SU-DHL-6 (cell line): Measurements from ENCODE around the gene PRKN.

Source experiments
- H2AFZ ChIP-seq: fragments of 200-600 bp; sonication (generic); 2 replicates; pipeline ENCODE4 v1.6.1; 2014; ENCODE audit warnings: low read depth, mild to moderate bottlenecking, moderate library complexity, mixed read lengths, antibody characterized with exemption, low read length; ENCODE audit not compliant: severe bottlenecking
- H3F3A ChIP-seq: fragments of 200-600 bp; shearing (Covaris generic); 2 replicates; pipeline ENCODE4 v1.6.0; 2016; ENCODE audit warnings: antibody characterized with exemption, mild to moderate bottlenecking; ENCODE audit not compliant: insufficient read depth
- H3K27ac ChIP-seq: fragments of 200-600 bp; sonication (generic); 2 replicates; pipeline ENCODE4 v1.5.1; 2016; ENCODE audit warnings: low read depth, mild to moderate bottlenecking, low read length, moderate library complexity, mixed read lengths
- H3K27me3 ChIP-seq: fragments of 200-600 bp; sonication (generic), shearing (Covaris generic); 2 replicates; pipeline ENCODE4 v1.6.0; 2014; ENCODE audit warnings: mild to moderate bottlenecking, low read length
- H3K36me3 ChIP-seq: fragments of 200-600 bp; sonication (generic); 2 replicates; pipeline ENCODE4 v1.6.1; 2014; ENCODE audit warnings: mild to moderate bottlenecking, low read length, mixed read lengths
- H3K4me2 ChIP-seq: fragments of 300-600, 200-600 bp; shearing (Covaris generic), sonication (generic); 2 replicates; pipeline ENCODE4 v1.6.0; 2014; ENCODE audit warnings: low read length, low read depth, mild to moderate bottlenecking; ENCODE audit not compliant: poor library complexity, severe bottlenecking
- H3K4me3 ChIP-seq: fragments of 200-600 bp; sonication (generic); 2 replicates; pipeline ENCODE4 v1.5.1; 2014; ENCODE audit warnings: antibody characterized with exemption, low read length, mild to moderate bottlenecking, mixed read lengths; ENCODE audit not compliant: insufficient read depth, poor library complexity, severe bottlenecking
- H3K79me2 ChIP-seq: fragments of 200-600 bp; sonication (generic); 2 replicates; pipeline ENCODE4 v1.6.1; 2014; ENCODE audit warnings: mild to moderate bottlenecking, low read length, moderate library complexity; ENCODE audit not compliant: insufficient read depth
- H3K9ac ChIP-seq: fragments of 200-600 bp; sonication (generic); 2 replicates; pipeline ENCODE4 v1.7.0; 2014; ENCODE audit warnings: mild to moderate bottlenecking, low read length
- H3K9me2 ChIP-seq: fragments of 200-600 bp; sonication (generic); replicated peaks from 2 replicates; pipeline ENCODE4 v1.6.1; 2014; ENCODE audit warnings: low read length; ENCODE audit not compliant: insufficient read depth
- H3K9me3 ChIP-seq: fragments of 200-600 bp; sonication (generic); 2 replicates; pipeline ENCODE4 v1.6.1; 2014; ENCODE audit warnings: low read length, mixed read lengths; ENCODE audit not compliant: insufficient read depth
- H4K20me1 ChIP-seq: fragments of 200-600 bp; sonication (generic); 2 replicates; pipeline ENCODE4 v1.6.1; 2014; ENCODE audit warnings: low read depth, mild to moderate bottlenecking, antibody characterized with exemption, low read length, moderate library complexity, mixed read lengths
- CTCF ChIP-seq: fragments of 200-600 bp; sonication (generic); IDR thresholded peaks from one replicate; pipeline ENCODE4 v1.5.1; 2017; ENCODE audit warnings: antibody characterized with exemption, mild to moderate bottlenecking, low read length, moderate library complexity; ENCODE audit not compliant: insufficient read depth, poor library complexity, severe bottlenecking
- EZH2phosphoT487 ChIP-seq: fragments of 200-600 bp; sonication (generic), shearing (Covaris generic); conservative IDR thresholded peaks from 2 replicates; pipeline ENCODE4 v1.6.1; 2018; ENCODE audit warnings: mild to moderate bottlenecking, antibody characterized with exemption, low read length, moderate library complexity, mixed read lengths

Gene PRKN

GRCh38 chr6:162471842-162472241 is 255.7 kb downstream of the PRKN start:
- Histone ChIP-seq H3K4me2 (no peak overlapping the region), H2AFZ (no peak overlapping the region), H3K27me3 (no peaks in the 10 kb centered on the region), H3K9me2 (no peaks in the 10 kb centered on the region), H3K9ac (no peak overlapping the region), H3K79me2 (no peaks in the 10 kb centered on the region), H3K36me3 (no peaks in the 10 kb centered on the region), H3K4me3 (no peak overlapping the region), H3K27ac (no peak overlapping the region), H3K9me3 (no peaks in the 10 kb centered on the region), H3F3A (no peaks in the 10 kb centered on the region), H4K20me1 (no peaks in the 10 kb centered on the region)
- TF ChIP-seq EZH2phosphoT487 = no peak
- TF ChIP-seq CTCF = no peak

DNA sequence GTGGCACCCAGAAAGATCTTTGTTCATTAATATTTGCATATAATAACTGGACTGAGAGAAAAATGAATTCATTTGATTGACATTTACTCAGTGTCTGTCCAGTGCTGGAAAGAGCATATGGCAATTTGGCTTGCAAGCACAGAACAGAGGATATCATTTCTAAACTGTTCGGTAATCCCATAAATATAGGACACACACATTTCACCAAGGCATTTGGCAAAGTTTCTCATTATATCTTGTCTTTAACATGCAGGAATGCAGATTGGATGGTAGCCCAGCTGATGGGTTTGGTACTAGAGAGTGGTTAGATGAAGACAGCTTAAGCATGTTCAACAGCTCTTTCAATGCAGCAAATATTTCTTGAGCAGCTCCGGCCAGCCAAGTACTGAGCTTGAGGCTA is 259.2 kb downstream of the PRKN start:
- no peak overlapping the region for H3K4me3 ChIP-seq
- TF ChIP-seq CTCF (no peak), EZH2phosphoT487 (no peak)
- H3K27me3 ChIP-seq = no peaks in the 10 kb centered on the region
- H3K27ac ChIP-seq = no peak overlapping the region
- no peak overlapping the region for H3K9ac ChIP-seq
- H3K9me3 ChIP-seq = no peaks in the 10 kb centered on the region
- H3K4me2 ChIP-seq = no peak overlapping the region
- H3F3A ChIP-seq = no peaks in the 10 kb centered on the region
- H2AFZ ChIP-seq = no peak overlapping the region
- no peaks in the 10 kb centered on the region for H4K20me1 ChIP-seq
- no peaks in the 10 kb centered on the region for H3K79me2 ChIP-seq
- no peaks in the 10 kb centered on the region for H3K36me3 ChIP-seq
- H3K9me2 ChIP-seq = no peaks in the 10 kb centered on the region

- H4K20me1 ChIP-seq = no peaks in the 10 kb centered on the region
- no peaks in the 10 kb centered on the region for H3K9me3 ChIP-seq
- no peaks in the 10 kb centered on the region for H3F3A ChIP-seq
- no peaks in the 10 kb centered on the region for H3K27me3 ChIP-seq
- no peaks in the 10 kb centered on the region for H3K79me2 ChIP-seq
- H3K36me3 ChIP-seq = no peaks in the 10 kb centered on the region
- H3K9ac ChIP-seq = no peak overlapping the region
- TF ChIP-seq EZH2phosphoT487 (no peak), CTCF (no peak)
- H3K27ac ChIP-seq = no peak overlapping the region
- no peak overlapping the region for H3K4me2 ChIP-seq
- no peak overlapping the region for H2AFZ ChIP-seq
- no peak overlapping the region for H3K4me3 ChIP-seq
- H3K9me2 ChIP-seq = no peaks in the 10 kb centered on the region
Measured at GRCh38 chr6:162467679-162468078, 259.9 kb downstream of the PRKN start.

GRCh38 chr6:162463576-162463975 is 264.0 kb downstream of the PRKN start:
- Histone ChIP-seq H3K27me3 (no peaks in the 10 kb centered on the region), H3K9me3 (no peaks in the 10 kb centered on the region), H3K36me3 (no peaks in the 10 kb centered on the region), H3K9me2 (no peaks in the 10 kb centered on the region), H3K27ac (no peak overlapping the region), H3K4me3 (no peak overlapping the region), H2AFZ (no peak overlapping the region), H3K79me2 (no peaks in the 10 kb centered on the region), H3K9ac (no peak overlapping the region), H3K4me2 (no peak overlapping the region), H4K20me1 (no peaks in the 10 kb centered on the region), H3F3A (no peaks in the 10 kb centered on the region)
- TF ChIP-seq EZH2phosphoT487 = no peak
- no peak for TF ChIP-seq CTCF
